HG03558 (cell line): ENCODE data around the gene AKAIN1.

Experiments used
- ATAC-seq: cut with Tn5 transposase; IDR thresholded peaks from one replicate; pipeline ENCODE4 v1.9.1; 2021; ENCODE audit warnings: moderate number of reproducible peaks; ENCODE audit not compliant: unreplicated experiment; ENCODE audit errors: extremely low read depth

The AKAIN1 gene

GRCh38 chr18:5164903-5165302 lies 32.2 kb downstream of the AKAIN1 start:
- no peak for ATAC-seq

GRCh38 chr18:5162111-5162510 lies 34.9 kb downstream of the AKAIN1 start:
- ATAC-seq = no peak

- ATAC-seq = no peak
These were observed 38.0 kb downstream of the AKAIN1 start for GRCh38 chr18:5159080-5159479.

DNA sequence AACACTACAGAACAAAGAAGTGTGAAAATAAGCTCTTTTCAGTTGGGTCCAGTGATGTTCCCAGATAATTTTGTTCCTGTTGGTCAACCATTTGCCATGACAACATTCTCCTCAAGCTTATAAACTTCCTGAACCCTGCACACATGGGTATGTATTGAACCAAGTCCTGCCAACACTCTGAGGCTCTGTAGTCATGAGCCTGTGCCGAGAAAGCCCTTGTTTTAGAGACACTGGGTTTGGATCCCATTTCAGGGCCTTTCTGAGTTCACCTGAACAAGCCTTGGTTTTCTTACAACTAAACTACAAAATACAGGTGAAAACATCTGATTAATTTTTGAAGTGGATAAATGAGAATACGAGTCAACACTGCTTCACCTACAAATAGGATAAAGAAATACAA lies 38.5 kb downstream of the AKAIN1 start:
- ATAC-seq = no peak

DNA sequence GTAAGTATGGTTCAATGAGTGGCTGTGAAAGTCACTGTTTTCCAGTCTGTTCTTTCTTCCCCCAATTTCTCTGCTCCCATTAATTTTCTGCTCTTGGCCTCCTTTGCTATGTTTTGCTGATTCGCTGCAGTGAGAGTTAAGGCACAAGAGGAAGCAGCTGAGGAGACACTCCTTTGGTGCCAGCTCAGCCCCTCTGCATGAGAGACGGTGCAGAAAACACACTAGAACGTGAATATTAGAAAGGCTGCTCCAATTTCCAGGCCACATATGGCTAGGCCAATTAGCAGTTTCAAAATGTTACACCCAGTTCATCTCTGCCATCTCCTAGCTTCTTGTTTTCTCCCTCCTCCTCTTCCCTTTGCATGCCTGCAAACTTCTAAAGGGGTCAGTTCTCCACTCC lies 38.9 kb downstream of the AKAIN1 start:
- ATAC-seq = no peak

GRCh38 chr18:5155907-5156287 lies 41.2 kb downstream of the AKAIN1 start:
- no peak for ATAC-seq

- no peak for ATAC-seq
These were observed 41.7 kb downstream of the AKAIN1 start for GRCh38 chr18:5155218-5155906.

- ATAC-seq = no peak
These were observed 44.6 kb downstream of the AKAIN1 start for GRCh38 chr18:5152343-5153020.

- ATAC-seq = no peak
These were observed 46.2 kb downstream of the AKAIN1 start for GRCh38 chr18:5150894-5151293.

GRCh38 chr18:5146093-5146492 lies 51.0 kb downstream of the AKAIN1 start:
- no peak for ATAC-seq

DNA sequence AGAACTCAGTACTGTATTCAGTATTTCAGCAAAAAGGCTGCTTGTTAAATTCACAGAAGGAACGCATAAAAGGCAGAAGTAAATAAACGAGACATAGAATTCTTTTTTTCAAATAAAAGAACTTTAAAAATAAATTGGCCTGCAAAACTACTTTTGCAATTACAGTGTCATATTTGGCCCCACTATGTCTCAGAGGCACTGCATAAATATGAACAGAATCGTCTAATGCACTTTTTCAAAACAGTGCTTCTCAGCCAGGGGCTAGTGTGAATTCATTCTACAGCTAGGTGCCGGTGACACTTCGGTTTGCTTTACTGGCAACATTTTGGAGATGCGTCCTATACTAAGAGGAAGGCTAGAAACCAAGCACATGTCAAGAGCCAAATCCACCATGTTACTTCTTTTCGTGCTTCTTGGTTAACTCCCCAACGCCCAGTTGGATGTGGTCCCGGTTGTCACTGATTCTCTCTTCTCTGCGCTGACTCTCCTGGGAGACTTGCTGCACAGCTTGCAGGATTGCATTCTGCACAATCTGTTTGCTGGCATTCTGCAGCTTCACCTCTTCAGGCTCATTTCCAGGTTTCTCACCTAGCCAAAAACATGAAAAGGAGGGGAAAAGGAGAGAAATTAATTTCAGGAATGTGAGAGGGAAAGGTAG lies 51.8 kb downstream of the AKAIN1 start:
- no peak for ATAC-seq

DNA sequence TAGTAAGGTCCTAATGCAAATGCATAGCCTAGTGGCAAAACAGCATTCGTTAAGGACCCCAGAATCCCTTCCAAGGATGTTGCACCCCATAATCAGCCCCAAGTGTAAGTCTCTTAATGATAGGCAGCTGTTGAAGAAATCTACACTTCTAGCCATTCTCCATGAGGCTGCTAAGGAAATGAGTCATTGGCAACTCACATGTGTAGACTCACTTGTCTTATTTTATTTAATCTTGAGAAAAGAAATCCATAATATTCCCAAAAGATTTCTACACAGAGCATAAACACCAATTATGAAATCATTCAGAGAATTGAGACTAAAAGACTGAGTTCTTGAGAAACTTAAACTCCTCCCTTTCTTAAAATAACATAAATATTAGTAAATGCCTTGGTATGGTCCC lies 52.4 kb downstream of the AKAIN1 start:
- ATAC-seq = no peak

DNA sequence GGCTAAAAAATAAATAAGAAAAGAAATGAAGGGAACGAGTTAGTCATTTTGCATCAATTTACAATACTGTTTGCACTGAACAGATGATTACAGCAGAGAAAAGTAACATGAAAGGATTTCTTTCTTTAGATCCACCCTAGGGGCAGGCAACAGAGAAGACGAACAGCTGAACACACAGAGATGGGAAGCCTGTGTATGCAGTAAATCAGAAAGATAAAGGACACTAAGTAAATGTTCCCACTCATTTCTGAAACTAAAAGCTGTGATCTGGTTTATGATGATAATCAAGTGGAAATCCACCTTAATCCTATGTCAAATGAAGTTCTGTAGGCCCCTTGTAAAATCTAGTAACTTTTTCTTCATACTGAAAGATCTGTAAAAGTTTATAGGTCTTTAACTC lies 54.2 kb downstream of the AKAIN1 start:
- ATAC-seq = no peak

GRCh38 chr18:5142131-5142530 lies 54.9 kb downstream of the AKAIN1 start:
- ATAC-seq = no peak

GRCh38 chr18:5137261-5137660 lies 59.8 kb downstream of the AKAIN1 start:
- ATAC-seq = no peak

GRCh38 chr18:5132987-5133386 lies 64.1 kb downstream of the AKAIN1 start:
- no peak for ATAC-seq

DNA sequence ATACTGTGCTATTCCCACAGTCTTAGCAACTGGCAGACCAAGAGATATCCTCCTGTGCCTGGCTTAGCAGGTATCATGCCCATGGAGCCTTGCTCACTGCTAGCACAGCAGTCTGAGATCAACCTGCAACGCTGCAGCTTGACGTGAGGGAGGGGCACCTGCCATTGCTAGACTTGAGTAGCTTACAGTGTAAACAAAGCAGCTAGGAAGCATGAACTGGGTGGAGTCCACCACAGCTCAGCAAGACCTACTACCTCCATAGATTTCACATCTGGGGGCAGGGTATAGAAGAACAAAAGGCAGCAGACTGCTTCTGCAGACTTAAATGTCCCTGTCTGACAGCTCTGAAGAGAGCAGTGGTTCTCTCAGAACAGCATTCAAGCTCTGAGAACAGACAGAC lies 74.8 kb downstream of the AKAIN1 start:
- ATAC-seq = no peak

DNA sequence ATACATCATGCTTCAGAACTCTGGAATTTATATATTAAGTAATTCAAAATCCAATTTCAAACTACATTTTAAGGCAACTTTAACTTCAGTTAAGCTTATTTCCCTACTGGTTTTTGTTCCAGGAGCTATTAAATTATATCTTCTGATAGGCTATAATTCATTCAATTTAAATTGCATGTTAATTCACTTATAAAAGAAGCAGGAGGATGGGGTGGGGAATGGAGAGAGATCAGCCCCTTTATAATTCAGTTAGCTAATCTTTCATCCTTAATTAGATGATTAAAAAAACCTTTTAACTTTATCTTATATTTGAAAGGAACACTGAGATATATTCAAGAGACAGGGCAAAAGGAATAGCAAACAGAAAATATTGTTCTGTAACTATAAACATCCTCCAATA lies 86.8 kb downstream of the AKAIN1 start:
- ATAC-seq = no peak

GRCh38 chr18:5107988-5108387 lies 89.1 kb downstream of the AKAIN1 start:
- ATAC-seq = no peak

DNA sequence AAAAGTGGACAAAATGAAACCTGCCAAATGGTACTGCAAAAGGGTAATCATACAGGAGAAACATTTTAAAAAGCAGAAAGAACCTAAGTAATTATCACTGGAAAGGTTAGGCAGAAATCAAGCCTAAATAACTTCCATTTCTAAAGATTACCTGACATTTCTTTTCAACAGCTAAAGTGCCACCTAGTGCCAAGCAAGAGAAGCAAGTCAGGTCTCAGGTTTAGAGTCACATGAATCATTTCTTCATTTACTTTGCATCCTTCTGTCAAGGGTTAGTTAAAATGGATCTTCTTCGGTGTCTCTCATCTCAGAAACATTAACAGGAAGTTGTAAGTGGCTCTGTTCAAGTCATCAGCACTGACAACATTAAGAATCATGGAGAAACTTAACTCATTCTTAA lies 90.3 kb downstream of the AKAIN1 start:
- ATAC-seq = no peak

- ATAC-seq = no peak
These were observed 92.8 kb downstream of the AKAIN1 start for GRCh38 chr18:5104246-5104645.

GRCh38 chr18:5103693-5104092 lies 93.4 kb downstream of the AKAIN1 start:
- ATAC-seq = no peak
